T-helper 2 cell treated with Interferon-gamma antibody and Interleukin-4, amounts not matched to agents 100 ng/mL and 5 ng/mL, for 36 hours (primary cell): ENCODE data around the gene BST1. TPM values are rescaled to one million over a fixed set of nuclear protein-coding genes. Genes with fewer than 3 reads are reported as not detected.

Experiments
- intact Hi-C: fragments of 100-400 bp; cut with micrococcal nuclease; formaldehyde crosslinking; loops from one replicate; pipeline ENCODE4 v1.15.1; 2023
- total RNA-seq: library from RNA; stranded (reverse); gene quantifications from 2 replicates; pipeline ENCODE4 v1.2.3, GENCODE V29; 2022

The BST1 gene
- total RNA-seq, 1 donor from 2014 or later: 1.5 TPM

DNA sequence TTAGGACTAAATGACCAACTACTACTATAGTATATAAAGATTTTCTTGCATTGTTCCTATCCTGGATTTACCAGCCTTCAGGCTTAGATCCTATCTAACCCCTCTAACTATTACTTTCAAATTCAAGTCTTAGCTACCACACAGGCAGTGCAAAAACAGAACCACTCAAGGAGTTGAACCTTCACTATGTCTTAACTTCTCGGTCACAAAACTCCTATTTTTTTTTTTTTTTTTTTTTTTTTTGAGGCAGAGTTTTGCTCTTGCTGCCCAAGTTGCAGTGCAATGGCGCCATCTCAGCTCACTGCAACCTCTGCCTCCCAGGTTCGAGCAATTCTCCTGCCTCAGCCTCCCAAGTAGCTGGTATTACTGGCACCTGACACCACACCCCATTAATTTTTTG lies 27.5 kb upstream of the BST1 start:
- intact Hi-C loops: no loop called here

DNA sequence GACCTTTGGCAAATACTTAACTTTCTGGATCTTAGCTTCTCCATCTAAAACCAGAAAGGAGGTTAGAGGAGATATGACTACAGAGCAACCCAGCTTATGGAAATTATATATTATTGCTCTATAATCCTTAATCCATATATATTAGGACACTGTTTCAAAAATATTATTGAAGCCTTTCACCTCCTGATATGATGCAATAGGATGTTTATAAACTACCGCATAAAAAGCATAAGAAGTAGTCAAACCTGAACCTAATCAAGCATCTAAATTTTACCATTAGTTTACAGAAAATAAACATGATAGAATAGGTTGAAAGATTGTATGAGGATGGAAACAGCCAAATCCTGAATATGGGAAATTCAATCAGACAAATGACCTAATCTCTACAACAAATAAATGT lies 26.8 kb upstream of the BST1 start:
- intact Hi-C loops: no loop called here

DNA sequence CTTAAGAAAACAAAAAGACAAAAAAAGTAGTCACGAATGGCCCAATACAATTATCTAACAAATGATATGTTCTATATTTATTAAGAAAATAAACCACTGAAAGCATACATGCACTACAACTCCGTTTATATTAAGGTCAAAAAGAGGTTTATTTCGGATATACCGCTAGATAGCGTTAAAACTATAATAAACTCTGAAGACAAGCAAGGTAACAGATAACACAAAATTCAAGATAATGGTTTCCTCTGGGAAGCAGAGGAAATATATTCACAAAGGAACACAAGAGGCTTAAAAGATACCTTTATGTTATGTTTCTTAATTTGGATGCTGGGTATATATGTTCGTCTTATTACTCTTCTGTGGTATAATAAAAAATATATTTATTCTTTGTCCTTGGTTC lies 26.0 kb upstream of the BST1 start:
- intact Hi-C loops: no loop called here

DNA sequence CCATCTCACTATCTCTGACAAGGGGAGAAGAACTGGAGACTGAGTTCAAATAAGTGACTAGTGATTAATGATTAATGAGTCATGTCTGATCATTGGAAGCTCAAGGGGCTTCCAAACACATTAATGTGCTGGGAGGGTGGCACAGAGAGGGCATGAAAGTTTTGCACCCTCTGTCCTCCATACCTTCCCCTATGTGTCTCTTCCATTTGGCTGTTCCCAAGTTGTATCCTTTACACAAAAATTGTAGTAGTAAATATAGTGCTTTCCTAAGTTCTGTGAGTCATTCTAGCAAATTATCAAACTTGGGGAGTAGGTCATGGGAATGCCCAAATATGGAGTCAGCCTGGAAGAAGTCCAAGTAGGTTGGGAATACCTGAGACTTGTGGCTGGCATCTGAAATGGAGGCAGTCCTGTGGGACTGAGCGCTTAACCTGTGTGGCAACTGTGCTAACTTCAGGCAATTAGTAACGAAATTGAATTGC lies 25.3 kb upstream of the BST1 start:
- intact Hi-C loops: no loop called here

DNA sequence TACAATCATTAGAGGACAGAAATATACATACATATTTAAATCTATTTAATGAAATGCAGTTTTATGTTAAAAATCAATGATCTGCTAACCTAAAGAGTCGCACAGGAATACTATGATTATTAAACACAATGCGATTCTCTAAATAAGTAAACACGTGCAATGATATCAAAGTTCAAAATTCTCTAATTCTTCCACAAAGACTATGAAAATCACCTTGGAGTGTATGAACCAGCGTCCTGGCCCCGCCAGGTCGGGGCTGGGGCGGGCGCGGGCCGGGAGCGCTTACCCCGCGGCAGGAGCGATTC lies 21.8 kb upstream of the BST1 start:
- intact Hi-C loops: loop anchor here (1.0 to 10.0 kb wide), 10 partner anchors 22 to 679 kb away; partner anchors contain the start of genes BST1, CD38, CPEB2 and FBXL5

DNA sequence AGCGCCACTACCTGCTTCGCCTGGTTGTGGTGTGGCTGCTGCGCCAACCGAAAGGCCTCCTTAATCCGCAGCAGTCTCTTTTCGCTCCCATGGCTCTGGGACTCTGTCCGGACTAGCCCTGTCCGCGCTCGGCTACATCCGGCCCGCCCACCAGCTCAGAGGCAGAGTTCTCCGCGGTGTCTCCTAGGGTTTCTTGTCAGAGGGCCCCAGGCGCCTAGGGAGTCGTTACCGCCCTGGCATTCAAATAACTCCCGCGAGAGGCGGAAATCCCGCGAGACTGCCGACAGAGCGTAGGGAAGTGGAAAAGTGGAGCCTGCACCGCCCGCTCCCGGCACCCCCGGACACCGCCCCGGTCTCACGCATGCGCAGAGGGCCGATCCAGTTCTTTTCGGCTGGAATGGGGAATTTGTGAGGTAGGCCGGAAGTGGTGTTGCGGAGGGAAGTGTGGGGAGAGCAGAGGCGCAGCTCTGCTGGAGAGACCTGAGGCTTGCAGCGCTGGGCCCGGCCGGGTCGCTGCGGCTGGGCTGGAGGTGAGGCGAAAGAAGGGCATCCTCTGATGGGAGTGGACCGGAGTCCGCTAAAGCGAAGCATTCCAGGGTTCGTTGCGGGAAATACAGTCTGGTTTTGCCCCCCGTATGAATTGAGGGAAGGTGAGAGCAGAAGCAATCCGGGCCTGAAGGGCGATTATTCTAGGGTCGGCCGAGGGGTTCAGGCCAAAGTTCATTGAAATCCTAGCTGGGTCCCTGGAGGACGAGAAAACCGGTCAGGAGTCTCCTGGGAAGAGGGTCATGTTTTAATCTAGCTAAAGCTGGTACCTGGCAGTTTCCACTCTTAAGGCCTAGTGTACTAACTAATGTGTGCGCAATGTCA lies 21.3 kb upstream of the BST1 start, which contains the start of gene FAM200B:
Gene FAM200B (plus strand): TSS at position 456 of the 870 bp plus-strand sequence. CDS start 5,151 bp downstream, outside the sequence.
- intact Hi-C loops: loop anchor here (1.0 to 10.0 kb wide), 10 partner anchors 21 to 679 kb away; partner anchors contain the start of genes BST1, CD38, CPEB2 and FBXL5

DNA sequence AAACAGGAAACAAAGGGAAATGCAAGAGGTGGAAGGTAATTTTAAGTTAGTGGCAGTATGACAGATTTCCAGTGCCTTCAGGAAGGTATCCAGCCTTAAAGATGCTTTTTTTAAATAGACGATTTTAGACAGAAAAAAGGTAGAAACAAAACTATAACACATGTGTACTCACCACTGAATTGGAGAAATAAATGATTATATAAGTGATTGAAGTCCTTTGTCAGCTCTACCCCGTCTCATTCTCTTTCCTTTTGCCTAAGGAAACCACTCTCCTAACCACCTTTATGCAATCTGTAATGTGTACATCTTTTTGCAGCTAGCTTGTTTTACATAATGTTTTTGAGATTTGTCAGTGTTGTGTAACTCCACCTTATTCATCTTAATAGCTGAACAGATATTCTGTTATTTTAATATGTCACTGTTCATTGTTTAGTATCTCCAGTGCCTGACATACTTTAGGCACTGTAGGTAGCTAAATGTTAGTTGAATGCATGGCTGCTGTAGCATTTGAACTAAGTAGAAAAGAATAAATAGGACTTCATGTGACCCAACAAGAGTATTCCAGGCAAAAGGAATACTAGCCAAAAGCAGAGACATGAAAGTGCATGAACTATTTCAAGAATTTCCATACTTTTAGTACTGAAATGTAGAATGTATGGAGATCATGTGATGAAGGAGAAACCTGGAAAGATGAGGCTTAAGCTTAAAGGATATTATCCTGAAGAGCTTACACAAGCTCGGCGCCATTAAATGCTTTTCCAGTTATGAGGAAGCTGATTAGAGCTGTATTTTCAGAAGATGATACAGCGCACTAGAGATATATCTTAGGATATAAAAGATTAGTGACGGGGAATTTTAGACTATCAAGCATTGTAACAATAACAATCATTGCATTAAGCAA lies 20.4 kb upstream of the BST1 start:
- intact Hi-C loops: loop anchor here (5.0 to 10.0 kb wide), 5 partner anchors 58 to 545 kb away; partner anchors contain the start of genes CD38 and TAPT1

DNA sequence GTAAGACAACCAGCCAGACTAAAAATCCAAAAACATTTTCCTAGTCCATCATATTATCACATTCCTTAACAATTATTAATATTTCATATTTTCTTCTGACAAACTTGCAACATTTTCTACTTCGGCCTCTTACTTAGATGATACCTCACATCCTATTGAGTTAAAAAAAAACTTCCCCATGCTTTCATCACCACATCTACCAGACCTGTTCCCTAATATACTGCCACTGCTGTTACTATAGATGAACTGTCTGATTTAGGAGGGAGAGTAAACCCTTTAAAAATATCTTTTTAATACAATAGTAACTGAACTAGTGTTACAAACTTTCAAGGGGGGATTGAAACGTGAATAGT lies 19.7 kb upstream of the BST1 start:
- intact Hi-C loops: loop anchor here (5.0 to 10.0 kb wide), 5 partner anchors 58 to 544 kb away; partner anchors contain the start of genes CD38 and TAPT1

DNA sequence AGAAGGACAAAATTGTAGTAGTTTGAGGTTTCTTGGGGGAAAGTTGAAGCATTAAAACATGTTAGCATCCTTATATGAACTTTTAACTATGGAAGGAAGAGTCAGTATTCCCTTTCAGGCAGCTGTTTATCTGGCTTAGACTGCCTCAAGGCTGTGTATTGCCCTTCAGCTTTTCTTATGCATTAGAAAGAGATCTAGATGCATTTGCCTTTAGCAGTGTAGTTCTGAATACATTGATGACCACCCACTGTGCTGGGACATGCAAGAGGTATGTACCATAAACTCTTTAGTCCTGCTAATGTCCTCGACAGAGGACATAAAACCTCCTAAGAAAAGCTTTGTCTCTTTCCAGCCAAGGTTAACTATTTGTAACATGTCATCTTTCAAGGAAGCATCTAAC lies 18.4 kb upstream of the BST1 start:
- intact Hi-C loops: loop anchor here (5.0 to 10.0 kb wide), 5 partner anchors 60 to 543 kb away; partner anchors contain the start of genes CD38 and TAPT1

DNA sequence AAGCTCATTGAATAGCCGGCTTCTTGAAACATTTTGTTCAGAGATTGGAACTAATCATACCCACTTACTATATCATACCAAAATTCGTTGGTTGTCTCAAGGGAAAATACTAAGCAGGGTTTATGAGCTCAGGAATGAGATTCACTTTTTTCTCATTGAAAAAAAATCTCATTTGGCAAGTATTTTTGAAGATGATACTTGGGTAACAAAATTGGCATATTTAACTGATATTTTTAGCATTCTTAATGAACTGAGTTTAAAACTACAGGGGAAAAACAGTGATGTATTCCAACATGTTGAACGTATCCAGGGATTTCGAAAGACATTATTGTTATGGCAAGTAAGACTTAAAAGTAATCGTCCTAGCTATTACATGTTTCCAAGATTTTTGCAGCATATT lies 14.8 kb upstream of the BST1 start:
- intact Hi-C loops: loop anchor here (10.0 kb wide), 3 partner anchors 63 to 283 kb away; no protein-coding TSS in a partner anchor

DNA sequence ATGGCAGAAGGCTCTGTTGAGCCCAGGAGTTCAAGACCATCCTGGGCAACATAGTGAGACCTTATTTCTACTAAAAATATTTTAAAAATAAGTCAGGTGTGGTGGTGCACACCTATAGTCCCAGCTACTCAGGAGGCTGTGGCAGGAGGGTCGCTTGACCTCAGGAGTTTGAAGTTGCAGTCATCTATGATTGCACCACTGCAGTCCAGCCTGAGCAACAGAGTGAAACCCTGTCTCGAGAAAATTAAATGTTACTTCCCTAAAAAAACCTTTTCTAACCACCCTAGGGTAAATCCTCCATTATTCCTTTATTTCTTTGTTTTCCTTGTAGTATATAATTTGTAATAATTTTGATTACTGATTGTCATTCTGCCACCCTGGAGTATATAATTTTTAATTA lies 13.3 kb upstream of the BST1 start:
- intact Hi-C loops: loop anchor here (10.0 kb wide), 3 partner anchors 65 to 285 kb away; no protein-coding TSS in a partner anchor

DNA sequence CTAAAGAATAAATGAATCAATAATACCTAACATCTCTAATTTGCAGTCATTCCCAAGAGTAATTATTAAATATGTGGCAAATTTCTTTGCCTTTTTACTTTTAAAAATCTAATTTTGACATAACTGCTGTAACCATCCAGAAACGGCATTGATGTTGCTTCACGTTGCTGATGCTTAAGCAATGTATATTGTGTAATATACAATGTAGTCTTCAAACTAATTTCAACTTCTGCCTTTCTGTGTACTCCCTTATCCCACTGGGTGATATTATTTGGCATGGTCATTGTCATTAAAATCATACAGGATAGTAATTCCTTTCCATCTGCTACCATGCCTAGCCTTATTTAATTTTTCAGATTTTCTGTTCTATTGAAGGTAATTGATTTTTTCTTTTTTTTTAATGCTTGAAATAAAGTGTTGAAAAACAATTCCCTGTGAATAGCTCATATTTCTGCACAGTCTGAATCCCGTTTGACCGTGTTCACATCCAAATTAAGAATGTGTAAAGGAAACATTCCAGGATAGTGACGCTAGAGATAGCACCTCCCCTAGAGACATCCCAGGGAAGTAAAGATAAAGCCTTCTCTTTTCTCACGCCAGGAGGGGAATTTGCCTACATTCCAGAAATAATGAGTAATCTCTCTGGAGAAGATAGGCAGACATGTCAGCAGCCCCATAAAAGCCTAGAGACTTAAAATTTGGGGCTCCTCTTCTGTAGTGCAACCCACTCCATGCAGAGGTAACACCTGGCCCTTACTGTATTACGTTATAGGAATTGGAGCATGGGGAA lies 12.7 kb upstream of the BST1 start:
- intact Hi-C loops: no loop called here

DNA sequence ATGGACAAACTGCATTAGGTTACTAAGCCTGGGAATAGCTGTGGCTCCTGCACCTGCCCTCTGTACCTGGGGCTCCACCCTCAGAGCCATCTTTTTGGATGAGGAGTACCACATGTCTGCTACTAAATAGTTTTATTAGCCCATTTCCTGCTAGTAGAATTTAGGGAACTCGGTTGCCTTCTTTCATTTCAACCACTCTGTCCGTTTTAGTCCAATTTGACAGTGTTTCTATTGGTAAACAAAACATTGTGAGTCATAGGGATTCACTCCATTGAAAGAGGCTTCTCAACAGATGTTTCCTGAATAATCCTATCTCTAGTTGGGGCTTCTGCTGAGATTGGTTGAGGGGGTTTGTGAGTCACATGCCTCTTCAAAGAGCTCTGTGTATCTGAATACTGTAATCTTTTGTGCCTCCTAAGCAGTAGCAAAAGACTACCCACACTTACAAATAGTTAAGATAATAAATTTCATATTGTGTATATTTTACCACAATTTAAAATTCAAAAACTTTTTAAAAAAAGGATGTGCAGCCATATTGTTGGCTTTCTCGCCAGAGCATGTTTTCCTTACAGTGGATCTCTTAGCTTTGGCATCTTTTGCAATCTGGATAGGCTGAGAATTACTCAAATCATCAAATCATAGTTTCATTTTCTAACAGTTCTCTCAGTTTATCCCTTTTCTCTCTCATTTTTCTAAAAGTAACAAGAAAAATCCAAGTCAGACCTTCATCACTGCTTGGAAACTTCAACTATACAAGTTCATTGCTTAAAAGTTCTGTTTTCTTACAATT lies 11.3 kb upstream of the BST1 start:
- intact Hi-C loops: no loop called here

DNA sequence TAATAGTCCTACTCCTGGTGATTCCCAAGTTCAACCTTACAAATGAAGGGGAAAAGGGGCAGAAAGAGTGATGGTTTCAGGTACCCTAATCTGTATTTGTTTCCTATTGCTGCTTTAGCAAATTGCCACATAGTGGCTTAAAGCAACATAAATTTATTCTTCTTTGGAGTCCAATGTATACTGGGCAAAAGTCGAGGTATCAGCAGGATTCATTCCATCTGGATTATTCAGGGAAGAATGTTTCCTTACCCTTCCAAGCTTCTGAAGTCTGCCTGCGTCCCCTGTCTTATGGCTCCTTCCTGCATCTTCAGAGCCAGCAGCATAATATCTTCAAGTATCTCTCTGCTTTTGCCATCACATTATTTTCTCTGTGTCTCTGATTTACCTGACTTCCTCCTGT lies 10.3 kb upstream of the BST1 start:
- intact Hi-C loops: no loop called here

DNA sequence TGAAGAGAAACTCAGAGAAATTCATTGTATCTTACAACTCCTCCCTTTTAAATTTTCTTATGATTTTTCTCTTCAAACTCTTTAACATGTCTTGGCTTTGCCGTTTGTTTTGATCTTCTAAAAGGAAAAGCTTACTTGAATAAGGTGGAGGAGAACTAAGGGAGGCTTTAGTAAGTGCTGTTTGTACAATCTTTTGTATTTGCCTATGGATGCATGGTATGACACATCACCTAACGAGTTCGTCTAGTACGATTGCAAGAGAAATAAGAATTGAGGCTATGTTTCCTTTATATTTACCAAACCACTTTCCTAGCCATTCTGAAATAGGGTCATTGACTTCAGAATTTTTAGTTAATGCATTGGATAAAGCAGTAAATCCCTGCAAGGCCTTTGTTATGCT lies 8.4 kb upstream of the BST1 start:
- intact Hi-C loops: no loop called here

DNA sequence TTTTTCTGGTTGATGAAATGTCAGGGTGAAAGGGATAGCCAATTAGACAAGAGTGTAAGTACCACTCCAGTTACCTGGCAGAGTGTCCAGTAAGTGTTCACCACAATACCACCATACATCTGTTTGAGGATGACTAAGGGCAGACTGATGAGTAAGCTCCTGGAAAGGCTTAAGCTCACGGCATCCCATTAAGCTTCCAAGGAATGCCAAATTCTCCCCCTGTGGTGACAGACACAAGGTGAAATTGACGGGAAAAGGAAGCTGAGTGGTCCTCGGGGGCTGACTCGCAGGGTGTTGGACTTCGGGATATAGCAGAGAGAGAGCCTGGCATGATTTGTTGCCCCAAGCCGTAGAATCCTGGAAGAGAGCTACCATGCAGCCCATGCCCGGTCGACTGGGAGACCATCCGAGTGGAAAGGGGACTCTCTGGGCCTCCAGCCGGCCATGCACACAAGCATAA lies 7.6 kb upstream of the BST1 start:
- intact Hi-C loops: no loop called here

DNA sequence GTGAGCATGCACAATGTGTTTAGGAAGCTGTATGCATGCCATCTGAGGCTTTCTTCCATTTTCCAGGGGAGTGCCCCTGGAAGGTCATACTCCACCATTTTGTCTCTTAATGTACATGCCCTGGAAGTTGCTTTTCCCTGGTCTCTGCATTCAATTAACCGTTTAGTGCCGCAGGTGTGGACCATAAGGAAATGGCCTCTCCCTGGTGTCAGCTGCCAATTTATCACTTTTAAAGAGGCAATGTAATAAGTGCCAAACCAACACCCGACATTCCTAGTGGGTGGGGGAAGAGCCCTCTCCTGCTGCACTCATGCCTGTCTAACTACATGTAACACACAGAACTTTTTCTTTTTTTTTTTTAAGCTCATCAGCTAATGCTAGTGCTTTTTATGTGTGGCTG lies 7.1 kb upstream of the BST1 start:
- intact Hi-C loops: no loop called here

DNA sequence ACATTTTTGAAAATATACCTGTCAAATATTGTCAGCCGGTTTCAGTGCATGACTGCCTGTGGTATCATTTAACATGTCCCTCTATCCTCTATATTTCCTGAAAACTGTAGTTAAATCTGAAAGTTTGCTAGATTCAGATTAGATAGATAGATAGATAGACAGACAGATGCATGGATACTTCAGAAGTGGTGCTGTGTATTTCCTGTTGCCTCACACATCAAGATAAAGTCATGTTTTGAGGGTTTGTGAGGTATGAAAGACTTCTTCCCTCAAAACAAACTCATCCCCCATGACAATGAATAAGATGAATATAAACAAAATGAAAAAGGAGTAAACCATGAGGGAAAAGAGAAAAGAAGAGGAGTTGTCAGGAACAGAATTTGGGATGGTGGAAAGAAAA lies 6.0 kb upstream of the BST1 start:
- intact Hi-C loops: no loop called here

DNA sequence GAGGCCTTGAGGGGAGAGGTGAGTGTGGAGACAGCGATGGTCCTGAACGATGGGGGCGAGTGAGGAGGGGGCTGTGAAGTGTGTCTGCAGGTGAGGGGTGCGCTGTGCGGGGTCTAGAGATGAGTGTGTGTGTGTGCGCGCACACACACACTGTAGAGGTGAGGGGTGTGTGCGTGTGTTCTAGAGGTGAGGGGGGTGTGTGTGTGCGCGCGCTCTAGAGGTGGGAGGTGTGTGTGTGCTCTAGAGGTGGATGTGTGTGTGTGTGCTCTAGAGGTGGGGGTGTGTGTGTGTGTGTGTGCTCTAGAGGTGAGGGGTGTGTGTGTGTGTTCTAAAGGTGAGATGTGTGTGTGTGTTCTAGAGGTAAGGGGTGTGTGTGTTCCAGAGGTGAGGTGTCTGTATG lies 574 bp downstream of the BST1 start:
- intact Hi-C loops: loop anchor here (2.0 kb wide), 1 partner anchor 23 kb away; the partner anchor contains the start of gene FAM200B

DNA sequence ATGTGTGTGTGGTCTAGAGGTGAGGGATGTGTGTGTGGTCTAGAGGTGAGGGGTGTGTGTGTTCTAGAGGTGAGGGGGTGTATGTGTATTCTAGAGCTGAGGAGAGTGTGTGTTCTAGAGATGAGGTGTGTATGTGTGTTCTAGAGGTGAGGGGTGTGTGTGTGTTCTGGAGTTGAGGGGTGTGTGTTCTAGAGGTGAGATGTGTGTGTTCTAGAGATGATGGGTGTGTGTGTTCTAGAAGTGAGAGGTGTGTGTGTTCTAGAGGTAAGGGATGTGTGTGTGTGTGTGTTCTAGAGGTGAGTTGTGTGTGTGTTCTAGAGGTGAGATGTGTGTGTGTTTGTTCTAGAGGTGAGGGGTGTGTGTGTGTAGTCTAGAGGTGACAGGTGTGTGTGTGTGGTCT lies 1.3 kb downstream of the BST1 start:
- intact Hi-C loops: no loop called here
